GM18511 (cell line): Measurements from ENCODE around the gene TSPYL6.
A peak's percentile ranks its signal among the peaks of the same experiment; 100 is the strongest.

ENCODE experiments used
- ATAC-seq: cut with Tn5 transposase; IDR thresholded peaks from one replicate; pipeline ENCODE4 v1.9.1; 2021; ENCODE audit warnings: mild to moderate bottlenecking, moderate library complexity; ENCODE audit not compliant: unreplicated experiment

Gene TSPYL6

DNA sequence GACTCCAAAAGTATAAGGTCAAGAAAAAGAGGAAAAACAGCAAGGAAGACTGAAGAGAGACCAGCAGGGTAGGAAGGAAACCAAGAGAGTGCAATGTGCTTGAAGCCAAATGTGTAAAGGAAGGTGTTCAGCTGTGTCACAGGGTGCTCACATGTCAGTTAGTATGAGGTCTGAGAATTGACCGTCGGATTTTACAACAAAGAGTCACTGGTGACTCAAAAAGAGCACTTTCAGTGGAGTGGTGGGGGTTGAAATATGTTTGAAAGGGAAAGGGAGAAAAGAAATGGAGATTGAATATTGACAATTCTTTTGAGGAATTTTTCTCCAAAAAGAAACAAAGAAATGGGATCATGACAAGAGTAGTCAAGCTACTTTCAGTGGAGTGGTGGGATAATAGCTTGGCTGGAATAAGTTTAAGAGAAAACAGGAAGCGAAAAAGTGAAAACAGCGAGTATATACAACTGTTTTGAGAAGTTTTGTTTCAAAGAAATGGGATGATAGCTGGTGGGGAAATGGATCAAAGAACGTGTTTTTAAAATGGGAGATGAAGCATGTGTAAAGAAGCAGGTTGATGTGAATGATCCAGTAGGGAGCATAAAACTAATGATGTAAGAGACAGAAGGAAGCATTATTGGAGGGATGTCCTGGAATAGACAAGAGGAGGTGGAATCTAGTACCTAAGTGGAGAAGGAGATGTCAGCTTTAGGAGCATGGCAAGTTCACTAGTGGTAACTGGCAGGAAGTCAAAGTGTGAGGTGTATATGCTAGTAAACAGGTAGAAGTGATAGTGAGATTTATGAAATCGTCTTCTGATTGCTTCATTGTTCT, 3.6 kb upstream of the TSPYL6 start:
- peak; percentile 79 for ATAC-seq

DNA sequence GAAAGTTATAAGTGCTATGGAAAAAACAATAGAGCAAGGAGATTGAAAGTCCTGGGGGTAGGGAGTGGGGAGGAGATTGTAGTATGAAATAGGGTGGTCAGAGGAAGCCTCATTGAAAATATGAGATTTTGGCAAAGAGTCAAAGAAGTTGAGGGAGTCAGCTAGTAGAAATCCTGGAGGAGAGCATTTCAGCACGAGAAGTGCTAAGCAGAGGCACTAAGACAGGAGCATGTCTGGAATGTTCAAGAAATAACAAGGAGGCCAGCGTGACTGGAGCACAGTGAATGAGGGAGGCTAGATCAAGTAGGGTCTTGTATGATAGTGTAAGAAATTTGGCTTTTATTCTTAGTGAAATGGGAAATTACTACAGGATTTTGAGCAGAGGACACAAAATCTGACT, 2.1 kb upstream of the TSPYL6 start:
- no peak for ATAC-seq

DNA sequence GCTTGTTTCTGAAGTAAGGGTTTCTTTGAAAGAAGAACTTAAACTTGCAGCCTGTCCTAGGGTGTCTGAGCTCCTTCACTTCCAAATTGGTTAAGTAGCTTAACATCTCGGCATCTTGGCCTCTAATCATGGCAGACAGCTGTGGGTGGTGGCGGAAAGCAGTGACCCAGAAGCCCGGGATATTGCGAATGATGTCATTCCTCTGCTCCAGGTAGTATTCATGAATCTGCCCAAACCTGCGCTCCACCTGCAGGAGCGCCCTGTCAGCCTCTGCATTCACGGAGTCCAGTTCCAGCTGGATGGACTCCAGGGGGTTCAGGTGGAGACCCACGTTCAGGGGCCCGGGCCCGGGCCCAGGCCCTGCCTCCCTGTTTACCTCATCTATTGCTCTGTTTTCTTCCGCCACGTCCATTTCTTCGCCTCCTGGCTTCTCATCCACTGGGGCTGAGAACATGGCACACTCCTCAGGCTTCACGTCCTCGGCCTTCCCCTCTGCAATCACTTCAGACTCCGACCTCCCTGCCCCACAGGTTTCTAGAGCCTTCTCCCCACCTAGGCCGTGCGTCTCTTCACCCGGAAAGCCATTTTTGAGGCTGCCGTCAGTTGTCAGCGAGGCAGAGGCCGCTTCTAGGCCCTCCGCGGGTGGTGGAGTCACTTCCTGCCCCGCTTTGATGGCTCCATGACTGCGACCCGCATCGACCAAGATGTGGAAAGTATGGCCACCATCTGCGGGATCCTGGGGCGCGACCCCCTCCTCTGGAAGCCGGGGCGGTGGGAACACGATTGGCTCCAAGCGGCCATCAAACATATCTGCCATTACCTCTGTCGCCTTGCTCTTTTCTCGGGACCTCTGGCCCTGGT, 569 bp downstream of the TSPYL6 start:
- ATAC-seq = no peak

DNA sequence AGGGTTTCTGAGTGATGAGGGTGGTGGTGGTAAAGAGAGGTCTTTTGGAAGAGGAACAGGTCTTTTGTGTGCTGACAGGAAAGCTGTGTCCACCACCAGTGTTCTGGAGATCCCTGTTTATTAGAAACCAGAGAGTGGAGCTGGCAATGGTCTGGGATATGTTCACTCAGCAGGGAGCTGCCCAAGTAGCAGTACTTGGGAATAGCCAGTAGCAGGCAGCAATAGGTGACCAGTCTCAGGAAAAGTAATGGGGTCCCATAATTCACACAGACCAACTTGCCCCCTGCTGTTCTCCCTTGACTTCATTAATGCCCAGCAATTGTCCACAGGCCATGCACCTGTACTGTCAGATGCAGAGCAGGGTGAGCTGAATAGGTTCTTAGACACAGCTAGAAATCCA, 1.8 kb downstream of the TSPYL6 start:
- ATAC-seq = no peak

DNA sequence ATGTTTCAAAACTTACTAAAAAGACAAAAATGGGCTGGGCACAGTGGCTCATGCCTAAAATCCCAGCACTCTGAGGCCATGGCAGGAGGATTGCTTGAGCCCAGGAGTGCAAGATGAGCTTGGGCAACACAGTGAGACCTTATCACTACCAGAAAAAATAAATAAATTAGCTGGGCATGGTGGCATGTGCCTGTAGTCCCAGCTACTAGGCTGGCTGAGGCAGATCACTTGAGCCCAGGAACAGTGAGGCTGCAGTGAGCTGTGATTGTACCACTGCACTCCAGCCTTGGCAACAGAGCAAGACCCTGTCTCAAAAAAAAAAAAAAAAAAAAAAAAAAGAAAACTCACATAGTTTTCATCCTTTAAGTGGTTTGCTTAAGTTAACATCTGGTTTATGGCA, 6.4 kb downstream of the TSPYL6 start:
- no peak for ATAC-seq

DNA sequence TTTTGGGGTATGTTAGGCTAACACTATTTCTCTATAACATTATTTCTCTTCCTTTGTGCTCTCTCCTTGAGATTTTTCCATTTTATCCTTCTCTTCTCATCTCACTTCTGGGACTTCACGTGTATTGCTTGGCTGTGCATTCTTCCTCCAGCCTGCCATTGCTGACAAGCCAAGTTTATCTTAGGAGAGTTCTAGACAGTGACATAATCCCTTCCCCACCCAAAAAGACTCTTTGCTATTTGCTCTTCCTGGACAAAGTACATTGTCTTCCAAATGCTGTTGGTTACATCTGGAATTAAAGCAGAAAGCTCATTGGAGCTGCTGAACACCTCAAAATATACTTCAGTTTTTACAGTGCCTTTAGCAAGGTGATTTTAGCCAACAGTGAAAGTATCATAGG, 8.9 kb downstream of the TSPYL6 start:
- ATAC-seq = no peak

DNA sequence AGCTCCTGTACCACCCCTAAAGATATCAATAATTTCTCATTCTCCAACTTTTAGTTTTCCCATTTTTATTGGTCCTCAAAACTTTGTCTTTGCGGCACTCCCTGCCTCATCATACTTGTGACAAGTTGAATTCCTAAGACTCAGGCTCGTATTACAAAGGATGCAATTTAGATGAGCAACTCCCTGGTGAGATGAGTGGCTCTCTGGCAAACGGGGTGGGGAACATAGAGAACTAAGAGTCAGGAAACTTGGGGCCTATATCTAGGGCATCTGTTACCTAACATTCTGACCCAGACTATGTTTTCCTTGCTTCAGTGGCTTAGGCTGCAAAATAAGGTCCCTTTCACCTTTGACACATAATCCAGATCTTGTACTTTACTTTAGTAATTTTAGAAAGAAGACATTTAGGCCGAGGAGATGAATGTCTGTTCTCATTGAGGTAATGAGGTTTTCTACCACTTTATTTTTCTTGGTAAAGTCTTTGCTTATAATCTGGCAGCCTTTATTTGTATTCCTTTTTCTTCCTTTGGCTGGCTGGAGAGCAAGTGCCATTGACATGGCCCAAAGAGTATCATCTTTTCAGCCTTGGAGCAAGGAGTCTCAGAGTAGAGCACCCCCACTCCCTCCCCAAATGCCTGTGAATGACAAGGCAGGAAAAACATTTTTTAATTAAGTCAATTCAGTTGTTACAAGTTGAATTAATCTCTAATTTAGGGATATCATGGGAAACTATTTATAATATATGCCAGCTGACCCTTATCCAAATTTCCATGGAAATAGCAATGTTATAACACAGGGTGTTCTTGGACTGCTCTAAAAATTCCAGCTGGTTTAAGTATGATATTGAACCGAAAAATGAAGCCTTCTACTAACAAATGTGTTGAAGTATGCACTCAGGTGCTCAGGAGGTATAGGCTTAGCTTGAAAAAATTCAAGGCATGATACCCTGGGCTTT, 15.2 kb downstream of the TSPYL6 start:
- ATAC-seq = no peak

DNA sequence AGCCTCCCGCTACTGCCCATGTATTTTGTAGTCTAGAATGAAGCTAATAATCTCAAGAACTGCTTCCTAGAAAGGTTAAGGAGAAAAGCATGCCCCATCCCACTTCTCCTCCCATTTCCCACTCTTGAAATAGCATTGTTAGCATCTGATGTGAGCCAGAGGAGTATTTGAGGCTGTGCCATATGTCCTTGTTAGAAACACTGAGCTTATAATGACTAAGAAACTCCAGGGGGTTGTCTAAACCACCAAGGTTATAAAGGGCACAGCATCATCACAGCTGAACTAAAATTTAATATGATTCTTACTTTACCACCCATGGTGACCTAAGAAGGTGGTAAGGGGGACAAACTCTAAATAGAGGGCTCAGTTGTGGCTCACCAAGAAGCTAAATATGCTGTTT, 16.6 kb downstream of the TSPYL6 start:
- no peak for ATAC-seq

DNA sequence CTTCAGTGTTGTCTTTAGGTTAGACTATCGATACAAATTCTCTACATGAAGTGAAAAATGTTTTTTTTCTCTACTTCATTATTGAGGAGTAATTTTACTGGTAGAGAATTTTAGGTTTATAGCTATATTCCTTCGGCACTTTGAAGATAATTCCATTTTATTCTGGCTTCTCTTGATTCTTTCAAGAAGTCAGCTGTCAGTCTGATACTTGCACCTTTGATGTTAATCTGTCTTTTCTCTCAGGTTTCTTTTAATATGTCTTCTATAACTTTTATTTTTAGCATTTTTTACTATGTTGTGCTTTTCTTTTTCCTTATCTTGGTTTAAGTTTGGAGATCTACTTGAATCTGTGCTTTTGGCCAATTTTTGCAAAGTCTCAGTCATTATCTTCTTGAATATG, 18.6 kb downstream of the TSPYL6 start:
- no peak for ATAC-seq

DNA sequence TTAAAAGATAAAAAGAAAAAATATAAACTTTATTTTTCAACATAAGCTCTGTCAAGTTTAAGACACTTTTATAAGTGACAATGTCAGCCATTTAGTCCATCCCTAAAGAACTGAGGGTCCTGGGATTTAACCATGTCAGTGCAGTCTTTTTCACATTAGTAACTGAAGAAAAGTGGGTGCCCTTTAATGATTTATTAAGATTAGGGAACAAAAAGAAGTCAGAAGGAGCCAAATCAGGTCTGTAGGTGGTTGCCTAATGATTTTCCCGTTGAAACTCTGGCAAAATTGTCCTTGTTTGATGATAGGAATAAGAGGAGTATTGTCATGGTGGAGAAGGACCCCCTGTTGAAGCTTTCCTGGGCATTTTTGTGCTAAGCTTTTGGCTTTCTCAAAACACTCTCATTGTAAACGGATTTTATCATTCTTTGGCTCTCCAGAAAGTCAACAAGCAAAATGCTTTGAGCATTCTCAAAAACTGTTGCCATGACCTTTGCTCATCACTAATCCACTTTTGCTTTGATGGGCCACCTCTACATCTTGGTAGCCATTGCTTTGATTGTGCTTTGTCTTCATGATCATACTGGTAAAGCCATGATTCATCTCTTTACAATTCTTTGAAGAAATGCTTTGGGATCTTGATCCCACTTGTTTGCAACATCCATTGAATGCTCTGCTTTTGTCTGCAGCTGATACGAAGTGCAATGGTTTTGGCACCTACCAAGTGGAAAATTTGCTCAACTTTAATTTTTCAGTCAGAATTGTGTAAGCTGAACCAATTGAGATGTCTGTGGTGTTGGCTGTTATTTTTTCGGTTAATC, 22.0 kb downstream of the TSPYL6 start:
- ATAC-seq = no peak

DNA sequence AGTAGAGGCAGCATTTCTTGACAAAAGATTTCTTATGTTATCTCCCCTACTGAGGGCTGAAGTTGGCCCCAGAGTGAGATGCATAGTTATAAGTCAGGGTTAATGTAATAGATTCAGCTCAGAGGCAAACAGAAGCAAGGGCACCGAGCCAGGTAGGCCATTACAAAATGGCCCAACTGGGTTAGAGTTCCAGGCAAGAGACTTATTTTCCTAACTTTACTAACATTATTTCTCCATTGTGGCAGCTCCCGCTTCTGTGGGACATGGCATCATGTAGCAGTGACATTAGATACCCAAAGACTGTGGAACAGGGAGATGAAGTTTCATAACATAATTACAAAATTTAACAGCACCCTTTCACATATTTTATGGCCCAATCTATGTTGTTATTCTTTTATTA, 27.1 kb downstream of the TSPYL6 start:
- no peak for ATAC-seq

DNA sequence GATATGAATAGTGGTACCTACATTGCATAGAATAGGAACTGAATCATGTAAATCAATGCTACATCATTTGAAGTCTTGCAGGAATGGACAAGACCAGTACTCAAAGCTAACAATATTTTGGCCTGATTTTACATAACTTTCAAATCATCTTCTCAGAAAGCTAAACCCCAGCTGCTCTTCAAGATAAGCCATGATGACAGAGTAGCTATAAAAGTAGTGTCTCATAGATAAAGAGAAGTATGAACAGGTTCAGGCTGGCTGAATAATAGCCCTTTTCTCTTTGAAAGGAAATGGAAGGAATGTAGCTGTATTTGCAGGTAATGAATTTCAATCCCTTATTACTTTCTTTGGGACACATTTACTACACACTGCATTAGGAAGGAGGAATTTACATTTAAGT, 28.2 kb downstream of the TSPYL6 start:
- ATAC-seq = no peak

DNA sequence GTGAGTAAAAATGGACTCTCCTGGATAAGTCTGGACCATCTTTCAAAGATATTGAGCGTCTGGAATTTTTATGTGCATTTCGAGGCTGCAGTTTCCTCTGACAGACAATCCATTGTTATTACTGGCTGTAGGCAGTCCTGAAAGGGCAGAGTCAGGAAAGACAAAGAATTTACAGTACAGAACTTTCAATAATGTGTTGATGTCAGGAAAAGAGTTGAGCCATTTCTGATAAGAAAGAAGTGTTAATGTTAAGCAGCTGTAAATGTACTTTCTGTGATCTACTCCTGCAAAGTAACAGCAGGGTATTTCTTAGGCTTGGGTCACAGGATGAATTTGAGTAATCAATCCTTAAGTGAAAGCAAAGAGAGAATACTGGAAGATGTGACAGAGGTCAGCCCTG, 29.8 kb downstream of the TSPYL6 start:
- ATAC-seq = no peak

DNA sequence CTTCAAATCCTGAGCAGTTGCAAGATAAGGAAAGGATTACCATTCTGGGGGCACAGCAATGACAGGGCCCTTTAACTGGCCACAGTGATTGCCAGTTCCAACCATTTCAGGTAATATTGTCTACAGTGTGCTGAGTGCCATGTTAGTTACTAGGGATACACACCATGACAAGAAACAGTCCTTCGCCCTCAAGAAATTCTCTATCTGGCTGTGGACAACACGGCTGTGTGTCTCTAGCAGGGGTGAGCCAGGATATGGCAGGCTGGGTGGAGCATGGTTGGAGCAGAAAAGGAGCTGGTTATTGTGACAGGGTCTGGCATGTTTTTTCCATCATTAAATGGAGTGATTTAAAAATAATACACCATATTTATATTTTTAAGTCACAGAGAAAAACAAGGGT, 31.0 kb downstream of the TSPYL6 start:
- ATAC-seq = no peak

DNA sequence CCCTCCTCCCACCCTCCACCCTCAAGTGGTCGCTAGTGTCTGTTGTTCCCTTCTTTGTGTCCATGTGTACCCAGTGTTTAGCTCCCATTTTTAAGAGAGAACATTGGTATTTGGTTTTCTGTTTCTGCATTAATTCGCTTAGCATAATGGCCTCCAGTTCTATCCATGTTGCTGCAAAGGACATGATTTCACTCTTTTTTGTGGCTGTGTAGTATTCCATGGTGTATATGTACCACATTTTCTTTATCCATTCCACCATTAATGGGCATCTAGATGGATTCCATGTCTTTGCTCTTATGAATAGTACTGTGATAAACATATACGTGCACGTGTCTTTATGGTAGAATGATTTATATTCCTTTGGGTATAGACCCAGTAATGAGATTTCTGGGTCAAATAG, 42.9 kb downstream of the TSPYL6 start:
- ATAC-seq = no peak

DNA sequence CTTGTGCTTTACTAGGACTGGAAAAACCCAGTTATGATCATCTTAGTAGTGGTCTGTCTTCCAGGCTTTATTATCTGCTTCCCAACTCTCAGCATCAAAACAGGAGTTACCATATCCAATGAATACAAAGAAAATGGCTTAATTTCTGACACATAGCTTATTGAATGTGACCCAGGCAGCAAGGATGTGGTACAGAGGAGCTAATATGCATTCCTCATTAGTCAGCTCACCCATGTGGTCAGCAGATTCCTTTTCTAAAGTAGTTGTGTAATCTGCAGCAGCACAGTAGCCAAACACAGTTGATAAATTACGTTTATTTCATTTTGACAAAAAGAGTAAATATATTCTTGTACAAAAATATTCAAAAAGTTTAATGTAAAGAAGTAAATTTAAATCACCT, 43.6 kb downstream of the TSPYL6 start:
- no peak for ATAC-seq

DNA sequence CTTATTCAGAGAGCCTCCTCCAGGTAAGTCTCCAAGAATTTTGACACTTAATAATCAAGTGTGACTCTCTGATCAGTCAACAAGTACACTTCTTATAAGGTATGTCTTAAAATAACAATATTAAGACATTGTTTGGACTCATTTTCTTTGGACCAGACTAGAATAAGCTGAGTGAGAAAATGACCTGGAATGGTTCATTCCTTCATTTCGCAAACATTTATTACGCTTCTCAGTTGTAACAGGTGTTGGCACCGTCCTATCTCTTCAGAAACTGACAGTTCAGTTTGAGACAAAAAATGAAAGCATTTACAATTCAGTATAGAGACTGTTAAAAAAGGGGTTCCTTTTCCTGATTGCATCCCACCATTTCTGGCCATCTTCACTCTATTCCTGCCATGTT, 46.6 kb downstream of the TSPYL6 start:
- no peak for ATAC-seq

DNA sequence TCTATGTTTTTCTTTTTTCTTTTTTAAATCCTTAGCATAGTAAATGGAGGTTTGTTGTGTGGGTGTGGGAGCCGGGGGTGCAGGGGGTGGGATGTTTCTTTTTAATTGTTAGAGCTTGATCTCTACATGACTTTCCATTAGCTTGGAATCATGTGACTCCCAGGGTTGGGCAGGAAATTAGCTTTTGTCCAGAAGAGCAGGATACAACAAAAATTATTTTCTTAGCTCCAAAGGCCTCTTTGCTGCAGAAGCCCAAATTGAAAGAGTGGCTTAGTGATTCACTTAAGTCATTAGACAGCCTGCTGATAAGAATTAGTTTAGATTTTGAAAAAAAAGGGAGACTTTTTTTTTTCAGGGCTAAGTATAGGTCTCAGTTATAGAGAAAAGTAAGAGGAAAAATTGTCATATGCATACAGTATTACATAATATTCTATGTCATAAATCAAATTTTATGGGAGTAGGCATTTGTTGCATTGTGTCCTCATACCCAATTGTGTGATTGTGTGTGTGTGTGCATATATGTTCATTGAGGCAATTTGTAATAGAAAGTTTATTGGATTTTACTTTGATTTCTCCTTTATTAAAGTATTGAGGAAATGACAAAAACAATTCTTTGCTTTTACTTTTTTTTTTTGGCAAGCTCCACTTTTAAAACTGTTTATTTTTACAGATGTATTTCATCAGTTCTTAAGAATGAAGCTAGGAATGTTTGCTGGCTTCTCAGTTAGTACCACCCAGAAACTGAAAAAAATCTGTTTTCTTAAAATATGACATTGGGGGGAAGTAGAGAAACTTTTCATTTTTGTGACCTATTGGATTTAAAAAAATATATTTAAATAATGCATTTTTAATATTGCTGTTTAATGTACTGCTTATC, 47.4 kb downstream of the TSPYL6 start:
- no peak for ATAC-seq

DNA sequence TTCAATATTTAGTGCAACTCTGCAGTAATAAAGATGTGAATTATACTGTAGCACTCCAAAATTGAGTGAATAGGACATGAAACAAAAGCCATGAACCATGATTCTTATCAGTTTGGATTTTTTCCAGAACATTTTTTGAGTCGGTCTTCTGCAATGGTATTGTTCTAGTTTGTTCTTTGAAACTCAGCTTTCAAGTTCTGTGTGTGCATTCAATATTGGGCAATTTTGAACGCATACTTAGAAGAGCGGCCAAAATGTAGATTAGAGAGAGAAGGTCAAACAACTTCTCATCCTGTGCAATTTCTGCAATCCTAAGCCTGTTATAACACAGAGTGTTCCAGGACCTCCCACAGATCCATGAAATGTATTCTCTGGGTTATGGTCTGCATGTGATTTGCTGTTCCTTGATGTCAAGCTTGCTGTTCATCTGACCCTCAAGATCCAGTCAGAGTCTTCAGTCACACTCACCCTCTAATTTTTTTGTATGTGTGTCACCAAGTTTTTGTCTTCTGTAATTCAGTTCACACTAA, 48.3 kb downstream of the TSPYL6 start:
- no peak for ATAC-seq
